ENCODE measurements around the gene MAP3K7CL.

Gene MAP3K7CL

DNA sequence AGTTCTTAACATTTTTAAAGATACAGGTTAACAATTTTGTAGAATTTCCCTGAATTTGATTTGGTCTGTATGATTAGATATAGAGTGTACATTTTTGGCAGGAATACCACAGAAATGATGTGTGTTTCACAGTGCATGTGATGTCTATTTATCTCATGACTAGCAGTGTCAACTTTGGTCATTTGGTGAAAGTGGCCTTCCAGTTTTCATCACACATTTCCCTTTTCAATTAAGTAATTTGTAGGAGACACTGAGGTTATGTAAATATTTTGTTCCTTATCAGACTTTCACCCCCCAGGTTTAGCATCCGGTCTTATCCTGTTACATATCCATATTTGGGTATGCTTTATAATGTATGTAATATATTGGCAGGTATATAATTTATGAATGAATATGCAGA, 41.8 kb downstream of the MAP3K7CL start:
- no peak for DNase-seq

GRCh38 chr21:29174607-29175013, 44.2 kb downstream of the MAP3K7CL start:
- DNase-seq = no peak

GRCh38 chr21:29175408-29176134, 45.1 kb downstream of the MAP3K7CL start:
- DNase-seq = no peak

DNA sequence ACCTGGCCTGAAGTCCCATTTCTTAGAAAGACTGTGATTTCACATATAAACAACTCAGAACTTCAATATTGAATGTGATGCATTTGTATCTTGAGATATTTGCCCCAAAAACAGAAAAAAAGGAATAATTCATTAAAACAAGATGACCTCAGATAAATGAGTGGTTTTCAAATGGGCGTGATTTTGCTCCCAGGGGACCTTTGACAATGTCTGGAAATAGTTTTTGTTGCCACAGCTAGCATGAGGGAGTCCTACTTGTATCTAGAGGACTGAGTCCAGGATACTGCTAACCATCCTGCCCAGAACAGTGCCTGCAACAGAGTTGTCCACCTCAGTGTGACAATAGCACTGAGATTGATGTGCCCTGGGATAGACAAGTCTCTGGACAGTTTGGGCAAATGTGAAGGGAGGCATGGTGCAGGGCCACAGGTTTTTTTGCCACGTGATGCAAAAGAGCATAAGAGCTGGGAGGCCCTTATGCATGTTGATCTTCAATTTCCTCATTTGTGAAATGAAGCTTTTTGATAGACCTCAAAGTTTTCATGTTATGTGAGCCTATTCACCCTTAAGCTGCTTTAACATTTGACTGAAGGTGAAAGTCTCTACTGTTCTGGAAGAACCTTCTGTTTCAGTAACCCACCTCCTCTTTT, 46.2 kb downstream of the MAP3K7CL start:
- no peak for DNase-seq

DNA sequence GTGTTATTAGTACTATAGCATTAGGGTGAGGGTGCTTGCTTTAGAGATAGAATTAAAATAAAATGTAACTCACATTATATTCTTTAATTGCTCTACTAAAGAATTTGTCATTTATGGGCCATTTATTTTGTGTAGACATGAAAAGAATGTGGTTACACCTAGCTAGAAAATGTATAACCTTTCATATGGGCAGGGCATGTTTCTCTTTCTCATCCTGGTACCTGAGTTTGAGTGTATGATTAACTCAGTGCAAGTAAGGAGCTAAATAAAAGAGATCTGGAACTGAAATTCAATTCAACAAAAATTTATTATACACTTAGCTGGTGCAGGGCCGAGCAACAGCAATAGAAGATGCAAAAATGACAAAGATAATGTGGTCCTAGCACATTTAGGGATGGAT, 47.4 kb downstream of the MAP3K7CL start:
- DNase-seq = no peak

- DNase-seq = peak; percentile 19
Observed at GRCh38 chr21:29178926-29179325, 48.5 kb downstream of the MAP3K7CL start.

DNA sequence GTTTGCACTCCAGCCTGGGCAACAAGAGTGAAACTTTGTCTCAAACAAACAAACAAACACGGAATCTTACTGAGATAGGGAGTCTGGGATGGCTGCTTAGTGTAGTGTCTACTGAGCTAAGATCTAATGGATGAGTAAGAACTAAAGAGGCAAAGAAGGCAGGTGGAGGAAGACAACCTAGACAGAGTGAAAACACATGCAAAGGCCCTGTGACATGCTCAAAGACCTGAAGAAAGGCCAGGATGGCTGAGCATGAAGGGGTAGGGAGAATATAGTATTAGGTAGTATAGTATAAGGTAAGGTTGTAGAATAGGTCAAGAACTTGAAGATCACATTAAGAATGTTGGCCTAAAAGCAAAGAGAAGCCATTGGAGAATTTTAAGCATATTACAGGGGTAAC, 49.1 kb downstream of the MAP3K7CL start:
- no peak for DNase-seq

- DNase-seq = no peak
Observed at GRCh38 chr21:29181799-29182470, 51.5 kb downstream of the MAP3K7CL start.

- DNase-seq = no peak
Observed at GRCh38 chr21:29182691-29183092, 52.2 kb downstream of the MAP3K7CL start.

DNA sequence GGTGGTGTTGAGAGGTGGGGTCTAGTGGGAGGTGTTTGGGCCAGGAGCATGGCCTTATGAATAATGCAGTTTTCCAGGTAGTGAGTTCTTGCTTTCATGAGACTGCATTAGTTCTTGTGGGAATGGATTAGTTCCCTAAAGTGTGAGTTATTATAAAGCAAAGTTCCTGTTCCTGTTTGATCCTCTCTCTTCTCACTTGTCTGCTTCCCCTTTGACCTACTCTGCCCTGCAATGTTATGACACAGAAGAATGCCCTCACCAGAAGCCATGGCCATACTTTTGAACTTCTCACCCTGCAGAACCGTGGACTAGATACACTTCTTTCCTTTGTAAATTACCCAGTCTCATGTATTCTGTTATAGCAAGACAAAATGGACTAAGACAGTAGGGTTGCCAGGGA, 53.6 kb downstream of the MAP3K7CL start:
- DNase-seq = peak; percentile 93

- no peak for DNase-seq
Observed at GRCh38 chr21:29185172-29185571, 54.7 kb downstream of the MAP3K7CL start.

GRCh38 chr21:29185633-29186032, 55.2 kb downstream of the MAP3K7CL start:
- no peak for DNase-seq

DNA sequence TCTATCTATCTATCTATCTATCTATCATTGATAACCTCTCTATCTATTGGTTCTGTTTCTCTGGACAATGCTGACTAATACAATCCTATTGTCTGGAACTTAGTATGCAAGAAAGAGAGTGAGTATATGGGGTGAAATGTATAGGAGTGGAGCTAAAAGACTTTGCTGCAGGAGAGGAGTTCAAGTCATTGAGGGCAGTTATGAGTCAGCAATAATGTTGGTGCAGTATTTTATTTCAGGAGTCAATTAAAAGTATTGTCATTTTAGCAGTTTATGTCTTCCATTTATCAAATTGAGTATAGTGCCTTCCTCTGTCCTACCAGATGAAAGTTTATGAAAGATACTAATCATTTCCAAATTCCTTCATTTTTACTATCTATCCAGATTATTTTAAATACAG, 55.8 kb downstream of the MAP3K7CL start:
- no peak for DNase-seq

GRCh38 chr21:29187944-29188343, 57.5 kb downstream of the MAP3K7CL start:
- no peak for DNase-seq

GRCh38 chr21:29189353-29189752, 58.9 kb downstream of the MAP3K7CL start:
- DNase-seq = no peak

GRCh38 chr21:29190923-29191331, 60.5 kb downstream of the MAP3K7CL start:
- peak; percentile 28 for DNase-seq

- no peak for DNase-seq
Observed at GRCh38 chr21:29193072-29193471, 62.6 kb downstream of the MAP3K7CL start.

DNA sequence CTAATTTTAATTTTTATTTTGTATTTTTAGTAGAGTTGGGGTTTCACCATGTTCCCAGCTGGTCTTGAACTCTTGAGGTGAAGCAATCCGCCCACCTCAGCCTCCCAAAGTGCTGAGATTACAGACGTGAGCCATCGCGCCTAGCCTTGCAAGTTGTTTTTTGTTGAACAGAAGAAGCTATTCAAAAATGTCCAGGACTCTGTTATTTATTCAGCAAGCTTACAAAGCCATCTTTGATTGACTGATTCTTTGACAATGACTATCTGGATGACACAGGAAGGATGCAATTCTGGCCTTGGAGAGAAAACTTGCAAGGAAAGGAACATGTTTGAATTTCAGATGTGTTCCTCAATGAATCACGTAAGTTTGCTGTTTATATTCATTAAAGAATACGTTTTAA, 63.5 kb downstream of the MAP3K7CL start:
- DNase-seq = no peak

DNA sequence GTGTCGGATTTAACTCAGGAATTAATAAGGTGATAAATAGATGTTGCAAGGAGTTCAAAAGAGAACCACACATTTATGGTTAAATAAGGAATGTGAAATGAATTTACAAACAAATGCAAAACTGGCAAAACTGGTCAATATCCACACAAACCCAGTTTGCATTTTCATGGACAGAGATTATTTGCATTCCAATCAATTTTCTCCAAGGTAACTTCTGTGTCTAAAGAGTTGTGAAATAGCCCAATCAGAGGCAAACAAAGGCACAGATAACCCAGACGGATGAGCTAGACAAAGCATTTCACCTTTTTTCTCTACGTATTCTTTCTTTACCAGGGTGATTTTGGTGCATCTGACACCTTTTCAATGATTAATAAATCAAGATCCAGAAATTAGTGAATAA, 63.9 kb downstream of the MAP3K7CL start:
- DNase-seq = no peak

DNA sequence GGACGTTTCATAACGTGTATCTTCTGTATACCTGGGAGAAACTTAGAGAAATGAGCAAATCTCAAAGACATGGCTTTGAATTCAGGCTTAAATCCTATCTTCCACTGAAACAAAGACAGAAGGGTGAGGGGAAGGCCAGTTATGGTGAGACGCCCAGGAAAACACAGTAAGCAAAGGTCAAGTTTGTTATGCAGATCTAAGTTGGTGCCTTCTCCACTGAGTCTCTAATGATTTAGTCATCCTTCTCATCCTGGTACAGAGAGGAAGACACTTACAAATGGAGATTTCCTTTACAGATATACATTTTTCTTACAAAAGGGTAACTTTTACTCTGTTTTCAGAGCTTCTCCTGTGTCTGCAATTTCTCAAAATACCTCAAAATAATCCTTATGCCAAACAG, 64.4 kb downstream of the MAP3K7CL start:
- DNase-seq = no peak

- DNase-seq = peak; percentile 96
Observed at GRCh38 chr21:29195981-29196669, 65.7 kb downstream of the MAP3K7CL start.

DNA sequence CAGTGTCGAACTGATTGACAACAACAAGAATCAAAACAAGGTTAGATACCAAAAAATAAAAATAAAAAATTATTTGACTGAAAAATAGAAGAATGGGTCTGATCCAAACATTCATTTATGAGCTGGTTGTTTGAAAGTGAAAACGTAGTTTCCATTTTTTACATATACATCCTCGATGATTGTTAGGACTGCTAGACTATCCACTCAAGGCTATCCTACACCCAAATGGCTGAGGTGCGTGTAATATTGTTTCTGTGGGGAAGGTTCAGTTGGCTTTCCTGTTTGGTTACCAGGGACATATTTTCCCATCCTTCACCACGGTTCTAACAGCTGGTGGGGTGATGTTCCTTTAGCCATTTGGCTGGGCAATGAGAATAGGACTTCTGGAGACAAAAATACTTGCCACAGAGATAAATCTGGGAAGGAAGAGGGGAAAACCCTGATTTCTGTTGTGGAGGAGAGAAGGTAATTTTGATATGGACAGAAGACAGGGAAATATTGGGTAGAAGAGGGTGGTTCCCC, 66.3 kb downstream of the MAP3K7CL start:
- DNase-seq = no peak

DNA sequence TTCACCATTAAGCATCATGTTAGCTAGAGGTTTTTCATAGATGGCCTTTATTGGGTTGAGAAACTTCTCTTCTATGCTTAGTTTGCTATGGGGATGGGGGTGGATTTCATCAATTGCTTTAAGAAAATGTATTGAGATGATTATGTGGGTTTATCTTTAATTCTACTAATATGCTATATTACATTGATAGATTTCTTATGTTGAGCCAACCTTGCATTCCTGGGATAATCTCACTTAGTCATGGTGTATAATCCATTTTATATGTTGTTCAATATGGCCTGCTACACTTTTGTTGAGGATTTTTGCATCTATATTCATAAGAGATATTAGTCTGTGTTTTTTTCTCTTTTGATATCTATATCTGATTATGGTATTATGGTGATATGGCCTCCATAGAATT, 70.7 kb downstream of the MAP3K7CL start:
- no peak for DNase-seq
